ENCODE data around the gene EXT2. TPM values are rescaled to one million over a fixed set of nuclear protein-coding genes. Genes with fewer than 3 reads are reported as not detected.

Gene EXT2
- polyA plus RNA-seq, 1 donor = 71.2 TPM

DNA sequence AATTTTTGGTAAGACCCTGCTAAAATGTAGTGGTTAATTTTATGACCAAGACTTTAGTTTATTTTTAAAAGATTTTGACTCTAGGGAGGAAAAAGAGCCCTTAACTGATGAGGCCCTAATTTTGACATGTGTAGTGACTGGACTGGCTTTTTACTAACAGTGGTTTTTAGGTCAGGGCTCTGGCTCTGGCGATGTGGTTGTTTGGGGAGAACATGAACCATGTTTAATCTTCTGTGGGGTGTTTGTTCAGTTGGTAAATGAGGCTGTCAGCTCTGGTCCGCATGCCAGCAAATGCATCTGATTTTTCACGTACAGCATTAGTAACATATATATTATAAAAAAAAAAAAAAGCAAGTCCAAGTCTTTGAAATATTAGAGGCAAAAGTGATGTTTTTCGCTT, 104.3 kb downstream of the EXT2 start:
- DNase-seq = no peak

GRCh38 chr11:44203270-44204043, 108.0 kb downstream of the EXT2 start:
- DNase-seq = no peak

- no peak for DNase-seq
Observed at GRCh38 chr11:44205352-44205751, 109.9 kb downstream of the EXT2 start.

- DNase-seq = no peak
Observed at GRCh38 chr11:44205836-44206235, 110.4 kb downstream of the EXT2 start.

GRCh38 chr11:44207292-44207691, 111.8 kb downstream of the EXT2 start:
- DNase-seq = no peak

DNA sequence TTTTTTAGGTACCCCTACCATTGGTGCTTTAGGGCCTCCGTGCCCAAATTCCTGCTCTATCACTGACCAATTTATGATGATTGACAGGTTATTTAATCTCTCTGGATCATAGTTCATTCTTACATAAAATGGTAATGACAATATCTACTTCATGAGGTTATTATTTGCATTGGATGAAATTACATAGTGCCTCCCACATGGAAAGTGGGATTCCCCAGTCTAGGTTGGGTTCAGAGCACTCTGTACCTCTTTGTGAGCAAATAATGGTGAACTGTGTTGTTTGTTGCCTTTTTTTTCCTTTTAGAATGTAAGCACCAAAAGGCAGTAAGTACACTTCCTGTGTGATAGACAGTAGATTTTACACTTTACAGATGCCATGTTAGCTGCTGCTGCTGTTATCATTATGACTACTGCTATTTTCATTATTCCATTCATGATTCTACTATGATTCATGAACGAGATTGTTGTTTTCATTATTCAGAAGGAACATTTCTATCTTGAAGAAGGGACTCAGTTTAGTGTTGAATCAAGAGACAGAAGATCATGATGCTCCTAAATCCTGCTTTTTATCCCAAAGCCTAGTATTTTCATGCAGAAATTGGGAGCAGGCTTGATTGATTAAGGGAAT, 113.6 kb downstream of the EXT2 start:
- no peak for DNase-seq

DNA sequence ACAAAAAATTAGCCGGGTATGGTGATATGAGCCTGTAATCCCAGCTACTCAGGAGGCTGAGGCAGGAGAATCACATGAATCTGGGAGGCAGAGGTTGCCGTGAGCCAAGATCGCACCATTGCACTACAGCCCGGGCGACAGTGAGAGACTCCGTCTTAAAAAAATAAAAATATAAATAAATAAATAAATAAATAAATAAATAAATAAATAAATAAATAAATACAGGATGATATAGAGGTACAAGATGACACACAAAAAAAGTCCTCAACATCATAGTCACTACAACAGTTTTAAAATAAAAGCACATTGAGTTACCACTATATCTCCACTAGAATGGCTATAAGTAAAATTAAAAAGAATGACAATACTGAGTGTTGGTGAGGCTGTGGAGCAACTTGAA, 116.7 kb downstream of the EXT2 start:
- no peak for DNase-seq

GRCh38 chr11:44213148-44213547, 117.7 kb downstream of the EXT2 start:
- DNase-seq = no peak

- no peak for DNase-seq
Observed at GRCh38 chr11:44217432-44217831, 122.0 kb downstream of the EXT2 start.

GRCh38 chr11:44219830-44220796, 124.6 kb downstream of the EXT2 start:
- DNase-seq = no peak

GRCh38 chr11:44221456-44221855, 126.0 kb downstream of the EXT2 start:
- no peak for DNase-seq

- DNase-seq = no peak
Observed at GRCh38 chr11:44221992-44222391, 126.5 kb downstream of the EXT2 start.

- DNase-seq = no peak
Observed at GRCh38 chr11:44223238-44223637, 127.8 kb downstream of the EXT2 start.

GRCh38 chr11:44224867-44225501, 129.5 kb downstream of the EXT2 start:
- no peak for DNase-seq

DNA sequence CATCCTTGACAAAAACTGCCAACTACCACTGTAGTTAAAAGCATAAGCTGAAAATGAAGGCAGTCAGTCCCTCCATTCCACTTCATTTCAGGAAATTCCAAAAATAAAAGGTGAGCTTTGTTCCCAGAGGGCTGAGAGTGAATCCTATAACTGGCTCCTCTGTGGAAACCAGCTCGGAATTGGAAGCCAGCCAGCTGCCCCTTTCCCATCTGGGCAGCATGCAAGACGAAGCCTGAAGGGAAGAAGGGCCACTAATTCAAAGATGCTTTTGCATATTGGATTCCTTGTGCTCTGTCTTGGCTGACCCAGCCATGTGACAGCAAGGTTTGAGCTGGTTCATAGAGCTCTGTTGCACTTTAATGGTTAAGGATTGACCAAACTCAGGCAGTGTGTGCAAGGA, 131.0 kb downstream of the EXT2 start:
- DNase-seq = no peak

- DNase-seq = no peak
Observed at GRCh38 chr11:44226945-44227344, 131.5 kb downstream of the EXT2 start.

DNA sequence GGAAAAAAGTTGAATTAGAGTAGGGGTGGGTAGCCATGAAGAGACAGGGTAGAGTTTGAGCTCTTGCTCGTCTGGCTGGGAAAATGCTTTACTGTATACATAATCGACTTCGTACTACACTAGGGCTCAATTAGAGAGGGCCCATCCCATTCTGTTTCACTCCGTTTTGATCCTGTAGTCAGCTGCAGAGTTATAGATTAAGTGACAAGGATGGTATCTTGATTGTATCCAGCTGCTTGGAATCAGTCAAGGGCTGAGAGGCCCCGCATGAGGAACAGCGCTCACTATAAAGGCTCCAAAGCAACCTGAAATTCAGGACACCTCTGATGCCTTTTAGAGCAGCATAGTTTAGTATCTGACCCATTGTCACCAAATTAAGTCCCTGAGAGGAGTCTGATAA, 132.9 kb downstream of the EXT2 start:
- DNase-seq = no peak

GRCh38 chr11:44229098-44229497, 133.6 kb downstream of the EXT2 start:
- no peak for DNase-seq

GRCh38 chr11:44229624-44230023, 134.1 kb downstream of the EXT2 start:
- no peak for DNase-seq

DNA sequence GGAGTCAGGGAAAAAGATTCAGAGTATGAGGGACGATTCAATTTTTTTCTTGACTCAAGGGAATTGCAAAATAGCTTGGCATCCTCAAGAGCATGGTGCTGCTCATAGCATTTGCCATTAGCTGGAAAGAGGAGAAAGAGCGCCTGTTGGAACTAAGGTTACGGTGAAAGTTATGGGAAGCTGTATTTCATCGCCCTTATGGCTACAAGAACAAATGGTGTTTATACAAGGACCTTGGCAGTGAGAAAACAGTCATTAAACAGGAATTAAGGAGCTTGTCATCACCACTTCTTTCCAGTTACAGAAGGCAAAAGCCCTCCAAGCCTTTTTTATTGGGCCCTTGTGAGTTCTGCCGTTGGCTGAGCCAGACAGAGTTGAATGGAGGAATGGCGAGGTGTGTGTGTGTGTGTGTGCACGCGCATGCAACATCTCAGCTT, 140.3 kb downstream of the EXT2 start:
- DNase-seq = peak; percentile 57

- DNase-seq = peak; percentile 42
Observed at GRCh38 chr11:44236296-44236695, 140.8 kb downstream of the EXT2 start.

DNA sequence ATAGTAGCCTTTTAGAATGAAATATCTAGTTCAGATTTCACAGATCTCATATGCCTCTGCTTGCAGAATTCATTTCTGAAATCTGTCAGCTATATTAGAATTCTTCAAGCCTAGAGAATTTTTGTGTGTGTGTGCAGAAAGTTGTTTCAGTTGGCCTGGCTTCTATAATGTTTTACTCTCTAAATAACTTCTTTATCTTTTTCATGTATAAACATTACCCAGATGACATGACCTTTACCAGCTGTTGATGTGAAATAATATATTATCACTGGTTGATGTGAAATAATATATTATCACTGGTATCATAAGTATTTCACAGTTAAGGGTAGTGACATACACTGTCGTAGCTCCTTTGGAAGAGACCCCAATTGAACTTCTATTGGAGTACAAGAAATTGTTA, 141.7 kb downstream of the EXT2 start:
- no peak for DNase-seq

Data from left kidney (tissue), 2 donors.